ENCODE results near the gene CTDSPL.

DNA sequence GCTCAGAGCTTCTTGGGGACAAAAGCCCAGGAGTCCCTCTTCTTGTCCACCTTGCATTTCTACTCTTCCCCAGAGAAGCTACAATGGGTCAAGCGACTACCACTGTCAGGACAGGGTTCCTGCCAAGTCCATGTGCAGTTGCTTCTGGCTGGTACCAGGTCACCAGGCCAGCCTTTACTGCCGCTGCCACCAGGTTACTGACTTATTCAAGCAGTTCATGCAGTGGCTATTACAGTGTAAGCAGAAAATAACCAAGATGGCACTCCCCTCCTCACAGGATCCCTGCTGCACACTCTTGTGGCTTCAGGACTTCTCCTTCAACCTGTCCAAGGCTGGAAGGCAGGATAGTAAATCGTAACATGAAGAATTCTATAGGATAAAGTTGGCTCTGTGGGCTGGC, 42.1 kb downstream of the CTDSPL start:
- TF ChIP-seq, protein P1, sequence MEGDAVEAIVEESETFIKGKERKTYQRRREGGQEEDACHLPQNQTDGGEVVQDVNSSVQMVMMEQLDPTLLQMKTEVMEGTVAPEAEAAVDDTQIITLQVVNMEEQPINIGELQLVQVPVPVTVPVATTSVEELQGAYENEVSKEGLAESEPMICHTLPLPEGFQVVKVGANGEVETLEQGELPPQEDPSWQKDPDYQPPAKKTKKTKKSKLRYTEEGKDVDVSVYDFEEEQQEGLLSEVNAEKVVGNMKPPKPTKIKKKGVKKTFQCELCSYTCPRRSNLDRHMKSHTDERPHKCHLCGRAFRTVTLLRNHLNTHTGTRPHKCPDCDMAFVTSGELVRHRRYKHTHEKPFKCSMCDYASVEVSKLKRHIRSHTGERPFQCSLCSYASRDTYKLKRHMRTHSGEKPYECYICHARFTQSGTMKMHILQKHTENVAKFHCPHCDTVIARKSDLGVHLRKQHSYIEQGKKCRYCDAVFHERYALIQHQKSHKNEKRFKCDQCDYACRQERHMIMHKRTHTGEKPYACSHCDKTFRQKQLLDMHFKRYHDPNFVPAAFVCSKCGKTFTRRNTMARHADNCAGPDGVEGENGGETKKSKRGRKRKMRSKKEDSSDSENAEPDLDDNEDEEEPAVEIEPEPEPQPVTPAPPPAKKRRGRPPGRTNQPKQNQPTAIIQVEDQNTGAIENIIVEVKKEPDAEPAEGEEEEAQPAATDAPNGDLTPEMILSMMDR (conservative IDR thresholded peaks at IDR 0.05): no peak
- TF ChIP-seq EZH2 (IDR thresholded peaks at IDR 0.05; ENCODE audit: low read depth): no peak

All from PC-9 (cell line).